Measurements from ENCODE around the gene CDH5. TPM values are rescaled to one million over a fixed set of nuclear protein-coding genes. Genes with fewer than 3 reads are reported as not detected.
A peak's percentile ranks its signal among the peaks of the same experiment; 100 is the strongest.

Gene CDH5
- total RNA-seq, 1 donor from 2014 or later: 9.6 TPM

GRCh38 chr16:66427036-66427860 is 60.8 kb downstream of the CDH5 start, which contains the start of gene BEAN1:
TSS of gene BEAN1 (plus strand) at chr16:66427295. CDS start at chr16:66437677, 10,382 bp downstream.
- peaks cover 6% of the 10 kb centered on the region for H3K4me1 Mint-ChIP-seq (ENCODE audit: low read depth, unreplicated experiment)
- H3K27me3 Mint-ChIP-seq (ENCODE audit: unreplicated experiment): peaks cover 18% of the 10 kb centered on the region
- H3K9me3 Mint-ChIP-seq (ENCODE audit: unreplicated experiment): peaks cover 5% of the 10 kb centered on the region
- DNase-seq: peak; percentile 67
- peak within 1 kb of the TSS; percentile 83 for H3K4me3 Mint-ChIP-seq (ENCODE audit: unreplicated experiment)
- no peak for TF ChIP-seq CTCF (IDR thresholded peaks at IDR 0.05; ENCODE audit: partially characterized antibody, unreplicated experiment)
- no peak within 1 kb of the TSS for H3K27ac Mint-ChIP-seq (ENCODE audit: unreplicated experiment)
- H3K36me3 Mint-ChIP-seq (ENCODE audit: unreplicated experiment): no peaks in the 10 kb centered on the region

- peak overlapping the region; percentile 63 for H3K4me3 Mint-ChIP-seq (ENCODE audit: unreplicated experiment)
- H3K27ac Mint-ChIP-seq (ENCODE audit: unreplicated experiment): no peak overlapping the region
- H3K4me1 Mint-ChIP-seq (ENCODE audit: low read depth, unreplicated experiment): peaks cover 6% of the 10 kb centered on the region
- peaks cover 18% of the 10 kb centered on the region for H3K27me3 Mint-ChIP-seq (ENCODE audit: unreplicated experiment)
- peaks cover 8% of the 10 kb centered on the region for H3K9me3 Mint-ChIP-seq (ENCODE audit: unreplicated experiment)
- TF ChIP-seq CTCF (IDR thresholded peaks at IDR 0.05; ENCODE audit: partially characterized antibody, unreplicated experiment): no peak
- DNase-seq: peak; percentile 39
- H3K36me3 Mint-ChIP-seq (ENCODE audit: unreplicated experiment): no peaks in the 10 kb centered on the region
Measured at GRCh38 chr16:66427871-66428681, 61.6 kb downstream of the CDH5 start.

GRCh38 chr16:66428682-66429251 is 62.3 kb downstream of the CDH5 start:
- TF ChIP-seq CTCF (IDR thresholded peaks at IDR 0.05; ENCODE audit: partially characterized antibody, unreplicated experiment): no peak
- no peak for DNase-seq
- Mint-ChIP-seq H3K4me3 (ENCODE audit: unreplicated experiment) (peak overlapping the region; percentile 57), H3K27me3 (ENCODE audit: unreplicated experiment) (peaks cover 18% of the 10 kb centered on the region), H3K36me3 (ENCODE audit: unreplicated experiment) (no peaks in the 10 kb centered on the region), H3K9me3 (ENCODE audit: unreplicated experiment) (peaks cover 8% of the 10 kb centered on the region), H3K4me1 (ENCODE audit: low read depth, unreplicated experiment) (peaks cover 6% of the 10 kb centered on the region), H3K27ac (ENCODE audit: unreplicated experiment) (peak overlapping the region; percentile 31)

GRCh38 chr16:66429290-66429962 is 62.9 kb downstream of the CDH5 start:
- Mint-ChIP-seq H3K4me3 (ENCODE audit: unreplicated experiment) (peak overlapping the region; percentile 57), H3K27me3 (ENCODE audit: unreplicated experiment) (peaks cover 18% of the 10 kb centered on the region)

More at GRCh38 chr16:66429290-66429962, 62.9 kb downstream of the CDH5 start:
- peak overlapping the region; percentile 31 for H3K27ac Mint-ChIP-seq (ENCODE audit: unreplicated experiment)
- peaks cover 8% of the 10 kb centered on the region for H3K9me3 Mint-ChIP-seq (ENCODE audit: unreplicated experiment)
- peak; percentile 26 for DNase-seq
- TF ChIP-seq CTCF (IDR thresholded peaks at IDR 0.05; ENCODE audit: partially characterized antibody, unreplicated experiment): peak; percentile 30
- H3K36me3 Mint-ChIP-seq (ENCODE audit: unreplicated experiment): no peaks in the 10 kb centered on the region
- peaks cover 6% of the 10 kb centered on the region for H3K4me1 Mint-ChIP-seq (ENCODE audit: low read depth, unreplicated experiment)
